ENCODE measurements around the gene GGTA1. TPM values are rescaled to one million over a fixed set of nuclear protein-coding genes. Genes with fewer than 3 reads are reported as not detected.

GGTA1 gene
- total RNA-seq, 4 donors from 2014 or later = 5.6 to 18.7 (median 9.5) TPM

GRCh38 chr9:121500165-121500478 is 478 bp upstream of the GGTA1 start:
- Histone ChIP-seq H3K4me1 (peaks cover 17 to 33% (median 27%) of the 10 kb centered on the region in 4 donors), H3K36me3 (no peaks in the 10 kb centered on the region), H3K27me3 (no peaks in the 10 kb centered on the region), H3K9me3 (peaks cover 0 to 4% (median 0%) of the 10 kb centered on the region in 4 donors), H3K4me3 (peak overlapping the region; percentile 61 to 76 (median 66)), H3K27ac (replicated peaks in 1 of 4) (peak overlapping the region; percentile 66 to 78 (median 72))
- intact Hi-C loops (cut with DNase I) = no loop called here
- DNase-seq (ENCODE audit: extremely low spot score) = no peak
- no peak for TF ChIP-seq POLR2A (IDR thresholded peaks at IDR 0.05; ENCODE audit: low read depth)
- TF ChIP-seq POLR2AphosphoS5 (IDR thresholded peaks at IDR 0.05) = no peak
- WGBS = 10% methylated on average over 12 of the region's 15 CpGs

DNA sequence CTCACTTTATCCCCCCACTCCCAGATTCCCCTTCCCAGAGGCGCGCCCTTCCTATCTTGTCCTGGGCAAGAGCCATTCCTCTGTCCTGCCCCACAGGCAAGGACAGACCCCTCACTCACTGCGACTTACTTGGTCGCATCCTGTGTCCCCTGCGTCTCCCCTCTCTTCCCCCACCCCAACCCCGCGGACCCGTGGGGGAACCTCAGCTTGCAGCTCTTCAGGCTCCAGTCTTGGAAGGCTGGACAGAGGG is 542 bp downstream of the GGTA1 start:
- no peak for DNase-seq (ENCODE audit: extremely low spot score)

DNA sequence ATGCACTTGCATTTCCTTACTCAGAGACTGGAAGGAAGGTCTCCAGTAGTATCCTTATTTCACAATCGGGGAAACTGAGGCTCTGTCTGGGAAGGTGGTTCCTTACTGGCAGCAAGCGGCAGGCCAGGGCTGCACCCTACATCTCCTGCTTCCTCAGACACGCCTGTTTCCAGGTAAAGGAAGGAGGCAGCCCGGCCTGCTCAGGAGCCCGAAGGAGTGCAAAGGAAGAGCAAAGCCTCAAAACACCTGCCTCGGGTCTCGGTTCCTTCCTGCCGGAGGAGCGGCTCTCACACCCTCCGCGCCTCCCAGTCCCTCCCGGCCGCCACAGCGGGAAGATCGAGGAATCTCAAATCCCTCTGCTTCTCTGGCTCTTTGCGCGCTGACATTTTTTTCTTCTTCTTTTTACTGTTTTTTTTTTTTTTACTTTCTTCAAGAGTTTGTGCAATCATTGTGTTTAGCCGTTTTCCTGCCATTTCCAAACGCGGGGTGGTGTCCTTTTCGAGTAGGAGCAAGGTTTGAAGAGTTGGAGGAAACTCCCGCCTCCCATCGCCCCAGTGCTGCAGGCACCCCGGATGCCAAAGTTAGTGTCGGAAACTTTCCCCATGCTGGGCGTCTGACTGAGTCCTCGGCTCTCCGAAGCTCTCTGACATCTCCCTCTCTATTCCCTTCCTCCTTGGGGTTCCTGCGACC is 1.0 kb downstream of the GGTA1 start:
- H3K27me3 ChIP-seq = no peaks in the 10 kb centered on the region
- TF ChIP-seq EP300 (IDR thresholded peaks at IDR 0.05) (no peak), POLR2A (IDR thresholded peaks at IDR 0.05; ENCODE audit: low read depth) (no peak), POLR2AphosphoS5 (IDR thresholded peaks at IDR 0.05) (no peak)
- TF ChIP-seq, protein P1, sequence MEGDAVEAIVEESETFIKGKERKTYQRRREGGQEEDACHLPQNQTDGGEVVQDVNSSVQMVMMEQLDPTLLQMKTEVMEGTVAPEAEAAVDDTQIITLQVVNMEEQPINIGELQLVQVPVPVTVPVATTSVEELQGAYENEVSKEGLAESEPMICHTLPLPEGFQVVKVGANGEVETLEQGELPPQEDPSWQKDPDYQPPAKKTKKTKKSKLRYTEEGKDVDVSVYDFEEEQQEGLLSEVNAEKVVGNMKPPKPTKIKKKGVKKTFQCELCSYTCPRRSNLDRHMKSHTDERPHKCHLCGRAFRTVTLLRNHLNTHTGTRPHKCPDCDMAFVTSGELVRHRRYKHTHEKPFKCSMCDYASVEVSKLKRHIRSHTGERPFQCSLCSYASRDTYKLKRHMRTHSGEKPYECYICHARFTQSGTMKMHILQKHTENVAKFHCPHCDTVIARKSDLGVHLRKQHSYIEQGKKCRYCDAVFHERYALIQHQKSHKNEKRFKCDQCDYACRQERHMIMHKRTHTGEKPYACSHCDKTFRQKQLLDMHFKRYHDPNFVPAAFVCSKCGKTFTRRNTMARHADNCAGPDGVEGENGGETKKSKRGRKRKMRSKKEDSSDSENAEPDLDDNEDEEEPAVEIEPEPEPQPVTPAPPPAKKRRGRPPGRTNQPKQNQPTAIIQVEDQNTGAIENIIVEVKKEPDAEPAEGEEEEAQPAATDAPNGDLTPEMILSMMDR (IDR thresholded peaks at IDR 0.05) = no peak
- H3K27ac ChIP-seq (replicated peaks in 1 of 4) = peak overlapping the region; percentile 66 to 78 (median 72)
- no peak for DNase-seq (ENCODE audit: extremely low spot score)
- H3K4me1 ChIP-seq = peaks cover 17 to 33% (median 27%) of the 10 kb centered on the region in 4 donors
- H3K4me3 ChIP-seq = peak overlapping the region; percentile 61 to 76 (median 66)
- H3K9me3 ChIP-seq = peaks cover 0 to 4% (median 0%) of the 10 kb centered on the region in 4 donors
- intact Hi-C loops (cut with DNase I) = no loop called here
- 1% methylated on average over 28 of the region's 29 CpGs for WGBS
- H3K36me3 ChIP-seq = no peaks in the 10 kb centered on the region

More for the DNA sequence above, 542 bp downstream of the GGTA1 start:
- peaks cover 0 to 4% (median 0%) of the 10 kb centered on the region in 4 donors for H3K9me3 ChIP-seq
- WGBS = 2% methylated on average over 8 of the region's 8 CpGs
- intact Hi-C loops (cut with DNase I) = no loop called here
- TF ChIP-seq, protein P1 (IDR thresholded peaks at IDR 0.05) = no peak
- no peaks in the 10 kb centered on the region for H3K36me3 ChIP-seq
- peaks cover 17 to 33% (median 27%) of the 10 kb centered on the region in 4 donors for H3K4me1 ChIP-seq
- peak overlapping the region; percentile 61 to 76 (median 66) for H3K4me3 ChIP-seq
- H3K27me3 ChIP-seq = no peaks in the 10 kb centered on the region
- H3K27ac ChIP-seq (replicated peaks in 1 of 4) = peak overlapping the region; percentile 66 to 78 (median 72)

DNA sequence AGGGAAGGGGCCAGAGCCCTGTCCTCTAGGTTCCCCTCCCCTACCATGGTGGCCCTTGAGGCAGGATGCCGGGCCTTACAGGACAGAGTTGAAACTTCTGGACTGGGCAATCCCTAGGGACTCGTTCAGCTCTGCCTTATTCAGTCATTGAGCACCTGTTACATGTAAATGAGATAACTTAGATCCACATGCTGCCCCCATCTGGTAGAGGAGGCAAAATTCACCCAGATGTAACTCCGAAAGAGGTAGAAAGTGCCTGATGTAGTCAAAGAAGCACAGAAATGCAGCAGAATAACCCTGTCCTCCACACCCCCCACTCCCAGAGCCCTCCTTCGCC is 1.5 kb downstream of the GGTA1 start:
- Histone ChIP-seq H3K36me3 (no peaks in the 10 kb centered on the region), H3K27me3 (no peaks in the 10 kb centered on the region), H3K9me3 (peaks cover 0 to 4% (median 0%) of the 10 kb centered on the region in 4 donors), H3K27ac (replicated peaks in 1 of 4) (peak overlapping the region in 3 of 4 donors; percentile 66 to 78 (median 77)), H3K4me3 (peak overlapping the region; percentile 61 to 76 (median 66)), H3K4me1 (peaks cover 17 to 33% (median 27%) of the 10 kb centered on the region in 4 donors)
- DNase-seq (ENCODE audit: extremely low spot score) = no peak
- intact Hi-C loops (cut with DNase I) = no loop called here
- WGBS = 12% methylated on average over 4 of the region's 4 CpGs
- TF ChIP-seq, protein P1 (IDR thresholded peaks at IDR 0.05) = peak; percentile 60 to 72 (median 62)
- TF ChIP-seq POLR2A (IDR thresholded peaks at IDR 0.05; ENCODE audit: low read depth) (no peak), EP300 (IDR thresholded peaks at IDR 0.05) (no peak), POLR2AphosphoS5 (IDR thresholded peaks at IDR 0.05) (no peak)

DNA sequence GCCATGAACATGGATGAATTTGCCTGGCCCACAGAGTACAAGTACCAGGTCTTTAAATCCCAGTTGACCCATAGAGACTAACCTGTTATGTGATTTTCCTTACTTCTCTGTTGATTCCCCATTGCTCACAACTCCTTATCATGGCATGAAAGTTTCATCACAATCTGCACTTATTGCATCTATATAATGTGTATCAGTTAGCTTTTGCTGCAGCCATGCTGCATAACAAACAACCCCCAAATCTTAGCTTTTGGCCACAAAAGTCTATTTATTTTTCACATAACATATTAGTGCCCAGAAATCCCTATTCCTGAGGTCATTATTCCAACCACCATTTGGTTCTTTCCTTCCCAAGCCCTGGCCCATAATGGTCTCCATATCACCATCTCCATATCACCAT is 3.7 kb downstream of the GGTA1 start:
- H3K4me1 ChIP-seq = peaks cover 17 to 33% (median 27%) of the 10 kb centered on the region in 4 donors
- H3K27me3 ChIP-seq = no peaks in the 10 kb centered on the region
- DNase-seq (ENCODE audit: extremely low spot score) = no peak
- no peak overlapping the region for H3K27ac ChIP-seq (replicated peaks in 1 of 4)
- TF ChIP-seq, protein P1 (IDR thresholded peaks at IDR 0.05) = no peak
- no peak for TF ChIP-seq POLR2AphosphoS5 (IDR thresholded peaks at IDR 0.05)
- intact Hi-C loops (cut with DNase I) = no loop called here
- peaks cover 0 to 4% (median 0%) of the 10 kb centered on the region in 4 donors for H3K9me3 ChIP-seq
- H3K4me3 ChIP-seq = no peak overlapping the region
- no peaks in the 10 kb centered on the region for H3K36me3 ChIP-seq
